Cardiac fibroblast (primary cell): ENCODE data around the gene CLP1.
A peak's percentile ranks its signal among the peaks of the same experiment; 100 is the strongest.

Source experiments
- DNase-seq, 2 donors: peaks; one replicate each; pipeline versions ENCODE4 v3.0.0 to v3.0.0-alpha.2; 2010; ENCODE audit warnings: low read depth in 2 of 2
- H3K4me3 ChIP-seq, 2 donors: replicated peaks in 1 of 2; 1 replicate in 1 of 2; 2 replicates in 1 of 2; pipeline ENCODE4 v1.5.1; 2011; ENCODE audit warnings: low read depth in 2 of 2, low read length in 2 of 2, mild to moderate bottlenecking in 2 of 2, moderate library complexity in 1 of 2
- TF ChIP-seq, protein P1 (sequence below): IDR thresholded peaks from one replicate; pipeline ENCODE4 v1.5.1; 2011; ENCODE audit warnings: low read depth, mild to moderate bottlenecking, low read length, inconsistent platforms

The CLP1 gene

DNA sequence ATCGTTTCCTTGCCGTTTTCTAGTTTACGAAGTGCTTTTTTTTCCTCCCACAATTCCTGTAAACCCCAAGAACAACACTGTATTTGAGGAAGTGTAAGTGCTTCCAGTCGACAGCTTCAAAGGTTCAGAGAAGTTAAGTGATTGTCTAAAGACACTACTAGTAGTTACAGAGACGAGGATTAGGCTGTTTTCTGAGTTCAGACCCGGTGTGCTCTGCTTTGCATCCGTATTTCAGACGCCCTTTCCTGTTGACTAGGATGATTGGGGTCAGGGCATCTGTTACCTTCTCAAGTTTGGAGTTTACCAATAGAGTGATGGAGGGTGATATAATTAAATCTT, 430 bp downstream of the CLP1 start:
- no peak for DNase-seq
- TF ChIP-seq, protein P1, sequence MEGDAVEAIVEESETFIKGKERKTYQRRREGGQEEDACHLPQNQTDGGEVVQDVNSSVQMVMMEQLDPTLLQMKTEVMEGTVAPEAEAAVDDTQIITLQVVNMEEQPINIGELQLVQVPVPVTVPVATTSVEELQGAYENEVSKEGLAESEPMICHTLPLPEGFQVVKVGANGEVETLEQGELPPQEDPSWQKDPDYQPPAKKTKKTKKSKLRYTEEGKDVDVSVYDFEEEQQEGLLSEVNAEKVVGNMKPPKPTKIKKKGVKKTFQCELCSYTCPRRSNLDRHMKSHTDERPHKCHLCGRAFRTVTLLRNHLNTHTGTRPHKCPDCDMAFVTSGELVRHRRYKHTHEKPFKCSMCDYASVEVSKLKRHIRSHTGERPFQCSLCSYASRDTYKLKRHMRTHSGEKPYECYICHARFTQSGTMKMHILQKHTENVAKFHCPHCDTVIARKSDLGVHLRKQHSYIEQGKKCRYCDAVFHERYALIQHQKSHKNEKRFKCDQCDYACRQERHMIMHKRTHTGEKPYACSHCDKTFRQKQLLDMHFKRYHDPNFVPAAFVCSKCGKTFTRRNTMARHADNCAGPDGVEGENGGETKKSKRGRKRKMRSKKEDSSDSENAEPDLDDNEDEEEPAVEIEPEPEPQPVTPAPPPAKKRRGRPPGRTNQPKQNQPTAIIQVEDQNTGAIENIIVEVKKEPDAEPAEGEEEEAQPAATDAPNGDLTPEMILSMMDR = no peak
- peak overlapping the region; percentile 65 to 88 for H3K4me3 ChIP-seq

DNA sequence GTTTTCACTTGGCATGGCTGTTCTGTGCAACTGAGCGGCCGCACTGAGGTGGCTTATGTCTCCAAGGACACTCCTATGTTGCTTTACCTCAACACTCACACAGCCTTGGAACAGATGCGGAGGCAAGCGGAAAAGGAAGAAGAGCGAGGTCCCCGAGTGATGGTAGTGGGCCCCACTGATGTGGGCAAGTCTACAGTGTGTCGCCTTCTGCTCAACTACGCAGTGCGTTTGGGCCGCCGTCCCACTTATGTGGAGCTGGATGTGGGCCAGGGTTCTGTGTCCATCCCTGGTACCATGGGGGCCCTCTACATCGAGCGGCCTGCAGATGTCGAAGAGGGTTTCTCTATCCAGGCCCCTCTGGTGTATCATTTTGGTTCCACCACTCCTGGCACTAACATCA, 2.1 kb downstream of the CLP1 start:
- TF ChIP-seq, protein P1 = no peak
- H3K4me3 ChIP-seq = no peak overlapping the region
- no peak for DNase-seq

DNA sequence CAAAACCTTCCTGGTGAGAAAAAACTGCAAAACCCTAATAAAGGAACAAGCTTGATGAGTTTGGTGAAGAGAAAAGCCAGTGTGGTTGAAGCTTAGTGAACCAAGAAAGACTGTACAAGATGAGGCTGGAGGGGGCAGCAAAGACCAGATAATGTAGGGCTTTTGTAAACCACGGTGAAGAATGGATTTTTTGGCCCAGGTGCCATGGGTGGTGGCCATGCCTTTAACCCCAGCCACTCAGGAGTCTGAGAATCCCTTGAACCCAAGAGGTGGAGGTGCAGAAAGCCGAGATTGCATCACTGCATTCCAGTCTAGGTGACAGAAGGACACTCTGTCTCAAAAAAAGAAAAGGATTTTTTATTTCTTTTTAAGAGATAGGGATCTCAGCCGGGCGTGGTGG, 5.3 kb downstream of the CLP1 start:
- no peak overlapping the region for H3K4me3 ChIP-seq
- TF ChIP-seq, protein P1 = no peak
- no peak for DNase-seq

DNA sequence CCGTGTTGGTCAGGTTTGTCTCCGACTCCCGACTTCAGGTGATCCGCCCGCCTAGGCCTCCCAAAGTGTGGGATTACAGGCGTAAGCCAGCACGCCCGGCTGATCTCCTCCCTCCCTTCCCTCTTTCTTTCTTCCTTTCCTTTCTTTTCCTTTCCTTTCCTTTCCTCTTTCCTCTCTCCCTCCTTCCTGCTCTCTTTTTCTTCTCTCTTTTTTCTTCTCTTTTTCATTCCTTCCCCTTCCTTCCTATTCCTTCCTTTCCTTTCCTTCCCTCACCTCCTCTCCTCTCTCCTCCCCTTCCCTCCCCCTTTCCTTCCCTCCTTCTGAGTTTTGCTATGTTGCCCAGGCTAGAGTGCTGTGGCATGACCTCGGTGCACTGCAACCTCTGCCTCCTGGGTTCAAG, 6.4 kb downstream of the CLP1 start:
- H3K4me3 ChIP-seq = no peak overlapping the region
- TF ChIP-seq, protein P1 = no peak
- no peak for DNase-seq

DNA sequence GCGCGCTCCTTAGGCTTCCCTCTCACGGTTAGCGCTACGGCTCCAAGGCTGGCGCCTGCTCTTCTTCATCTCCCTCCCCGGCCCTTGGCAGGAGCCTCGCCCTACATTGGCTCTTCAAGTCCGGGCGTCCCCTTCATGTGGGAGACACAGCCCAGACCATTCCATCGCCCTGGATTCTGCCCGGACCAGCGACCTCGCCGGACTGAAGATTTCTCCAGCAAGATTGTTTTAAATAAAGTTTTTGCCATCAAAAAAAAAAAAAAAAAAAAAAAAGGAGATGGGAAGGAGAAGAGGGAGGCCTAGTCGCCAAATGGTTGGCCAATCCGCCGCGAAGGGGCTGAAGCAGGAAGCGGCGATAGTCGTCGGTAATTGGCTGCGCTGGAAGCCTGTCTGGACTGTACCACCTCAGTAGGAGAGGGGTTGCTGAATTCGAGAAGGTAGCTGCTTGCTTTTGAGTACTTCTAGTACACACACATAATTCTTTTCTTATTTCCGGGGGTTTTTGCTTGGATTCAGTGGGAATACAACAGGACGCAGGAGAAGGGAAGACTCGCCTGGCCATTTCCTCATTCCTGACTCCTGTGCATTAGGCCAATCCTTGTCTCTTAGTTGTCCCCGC, 9.7 kb downstream of the CLP1 start:
- peak overlapping the region; percentile 96 to 98 for H3K4me3 ChIP-seq
- TF ChIP-seq, protein P1 = no peak
- DNase-seq = peak; percentile 100

DNA sequence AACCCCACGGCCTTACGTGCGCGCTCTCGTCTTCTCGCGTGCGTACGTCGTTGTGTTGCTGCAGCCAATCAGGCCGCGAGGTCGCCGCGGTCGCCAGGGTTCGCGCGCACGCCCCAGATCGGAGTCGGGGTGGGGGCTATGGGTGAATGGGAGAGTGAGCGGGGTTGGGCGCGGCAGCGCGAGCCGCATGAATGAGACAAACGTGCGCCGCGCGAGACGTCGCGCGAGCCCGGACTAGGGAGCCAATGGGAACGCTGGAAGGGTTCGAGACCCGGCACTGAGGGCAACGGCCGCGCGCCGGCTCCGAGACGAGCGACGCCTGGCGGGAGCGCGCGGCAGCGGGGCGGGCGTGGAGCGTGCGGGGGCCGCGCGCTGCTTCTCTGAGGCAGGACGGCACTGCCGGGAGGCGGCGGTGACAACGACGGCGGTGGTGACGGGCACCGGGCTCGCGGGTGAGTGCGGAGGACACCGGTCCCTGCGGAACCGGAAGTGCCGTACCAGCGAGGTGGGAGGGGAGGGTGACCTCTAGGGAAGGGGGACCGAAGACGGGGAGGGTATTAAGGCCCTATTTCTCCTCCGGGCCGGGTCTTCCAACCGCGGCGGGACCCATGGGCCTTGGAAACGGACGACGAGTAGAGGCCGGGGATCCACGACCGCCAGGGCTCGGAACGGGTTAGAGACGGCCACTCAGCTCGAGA, 10.3 kb downstream of the CLP1 start, which contains the start of gene ZDHHC5:
Gene ZDHHC5 (plus strand): TSS at position 379 of the 698 bp plus-strand sequence. CDS start 4,977 bp downstream, outside the sequence.
- TF ChIP-seq, protein P1 = no peak

More for the DNA sequence above, 10.3 kb downstream of the CLP1 start, which contains the start of gene ZDHHC5:
- peak; percentile 100 for DNase-seq
- peak within 1 kb of the TSS; percentile 96 to 98 for H3K4me3 ChIP-seq
